ENCODE measurements around the gene CSAD.
"Not testable (repeated sequence)": the region's sequence is repeated elsewhere in the genome, so short reads cannot be mapped to it uniquely, and the experiment has no call there.

The CSAD gene

GRCh38 chr12:53115891-53116648 lies 64.7 kb downstream of the CSAD start:
- no peaks in the 10 kb centered on the region for H3K4me1 ChIP-seq (ENCODE audit: control insufficient read depth, insufficient read depth, low read length)
- no peaks in the 10 kb centered on the region for H3K9me3 ChIP-seq (ENCODE audit: control insufficient read depth, low read length)
- no peak overlapping the region for H3K4me3 ChIP-seq (ENCODE audit: low read length)
- no peaks in the 10 kb centered on the region for H3K27me3 ChIP-seq (ENCODE audit: control insufficient read depth, insufficient read depth, low read length)
- no peak overlapping the region for H3K9ac ChIP-seq (ENCODE audit: low read length)
- no peaks in the 10 kb centered on the region for H3K36me3 ChIP-seq (ENCODE audit: control insufficient read depth, insufficient read depth, low read length)

- H3K27me3 ChIP-seq (ENCODE audit: control insufficient read depth, insufficient read depth, low read length), result no peaks in the 10 kb centered on the region
- no peak overlapping the region for H3K4me3 ChIP-seq (ENCODE audit: low read length)
- H3K4me1 ChIP-seq (ENCODE audit: control insufficient read depth, insufficient read depth, low read length), result no peaks in the 10 kb centered on the region
- no peaks in the 10 kb centered on the region for H3K36me3 ChIP-seq (ENCODE audit: control insufficient read depth, insufficient read depth, low read length)
- no peaks in the 10 kb centered on the region for H3K9me3 ChIP-seq (ENCODE audit: control insufficient read depth, low read length)
- H3K9ac ChIP-seq (ENCODE audit: low read length), result no peak overlapping the region
These were observed 65.4 kb downstream of the CSAD start for GRCh38 chr12:53115112-53115890.

GRCh38 chr12:53113951-53114350 lies 66.8 kb downstream of the CSAD start:
- Histone ChIP-seq H3K9me3 (ENCODE audit: control insufficient read depth, low read length) (no peaks in the 10 kb centered on the region), H3K9ac (ENCODE audit: low read length) (no peak overlapping the region), H3K36me3 (ENCODE audit: control insufficient read depth, insufficient read depth, low read length) (no peaks in the 10 kb centered on the region), H3K27me3 (ENCODE audit: control insufficient read depth, insufficient read depth, low read length) (no peaks in the 10 kb centered on the region), H3K4me1 (ENCODE audit: control insufficient read depth, insufficient read depth, low read length) (no peaks in the 10 kb centered on the region), H3K4me3 (ENCODE audit: low read length) (no peak overlapping the region)

DNA sequence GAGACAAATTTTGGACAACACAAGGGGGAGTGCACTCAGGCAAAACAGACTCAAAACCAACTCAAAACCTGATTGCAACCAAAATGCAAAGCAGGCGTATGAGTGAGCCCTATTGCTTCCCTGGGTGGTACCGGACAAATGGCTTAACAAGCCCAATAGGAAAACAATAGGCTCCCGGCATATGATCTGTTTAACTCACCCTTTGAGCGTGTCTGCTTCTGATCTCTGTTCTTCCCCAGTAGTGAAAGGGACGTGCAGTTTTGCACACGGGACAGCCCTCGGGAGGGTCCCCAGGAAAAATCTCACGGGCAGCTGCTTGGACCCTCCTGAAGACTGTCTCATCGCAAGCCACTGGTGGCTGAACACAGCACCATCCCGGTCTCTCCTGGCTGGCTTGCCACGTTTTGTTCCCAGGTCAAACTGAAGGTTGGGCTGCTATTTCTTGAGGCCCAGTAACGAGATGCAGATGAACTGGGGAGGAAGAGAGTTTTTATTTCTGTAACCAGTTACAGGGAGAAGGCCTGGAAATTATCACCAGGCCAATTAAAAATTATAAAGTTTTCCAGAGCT lies 67.5 kb downstream of the CSAD start:
- Histone ChIP-seq H3K4me1 (ENCODE audit: control insufficient read depth, insufficient read depth, low read length) (no peaks in the 10 kb centered on the region), H3K9ac (ENCODE audit: low read length) (no peak overlapping the region), H3K36me3 (ENCODE audit: control insufficient read depth, insufficient read depth, low read length) (no peaks in the 10 kb centered on the region), H3K27me3 (ENCODE audit: control insufficient read depth, insufficient read depth, low read length) (no peaks in the 10 kb centered on the region), H3K9me3 (ENCODE audit: control insufficient read depth, low read length) (no peaks in the 10 kb centered on the region), H3K4me3 (ENCODE audit: low read length) (no peak overlapping the region)

GRCh38 chr12:53112431-53112830 lies 68.3 kb downstream of the CSAD start:
- not testable (repeated sequence) for H3K27me3 ChIP-seq (ENCODE audit: control insufficient read depth, insufficient read depth, low read length); H3K4me3 ChIP-seq (ENCODE audit: low read length); H3K9ac ChIP-seq (ENCODE audit: low read length); H3K4me1 ChIP-seq (ENCODE audit: control insufficient read depth, insufficient read depth, low read length); H3K9me3 ChIP-seq (ENCODE audit: control insufficient read depth, low read length); H3K36me3 ChIP-seq (ENCODE audit: control insufficient read depth, insufficient read depth, low read length)

Measured in mucosa of stomach (tissue), 1 donor.